GM12872 (cell line): Measurements from ENCODE around the gene SEMA3D.

Experiments used
- TF ChIP-seq, protein P1 (sequence below): IDR thresholded peaks from 3 replicates; pipeline ENCODE4 v1.5.1; 2011; ENCODE audit warnings: low read depth, mild to moderate bottlenecking, low read length, moderate library complexity; ENCODE audit not compliant: insufficient read depth

SEMA3D gene

DNA sequence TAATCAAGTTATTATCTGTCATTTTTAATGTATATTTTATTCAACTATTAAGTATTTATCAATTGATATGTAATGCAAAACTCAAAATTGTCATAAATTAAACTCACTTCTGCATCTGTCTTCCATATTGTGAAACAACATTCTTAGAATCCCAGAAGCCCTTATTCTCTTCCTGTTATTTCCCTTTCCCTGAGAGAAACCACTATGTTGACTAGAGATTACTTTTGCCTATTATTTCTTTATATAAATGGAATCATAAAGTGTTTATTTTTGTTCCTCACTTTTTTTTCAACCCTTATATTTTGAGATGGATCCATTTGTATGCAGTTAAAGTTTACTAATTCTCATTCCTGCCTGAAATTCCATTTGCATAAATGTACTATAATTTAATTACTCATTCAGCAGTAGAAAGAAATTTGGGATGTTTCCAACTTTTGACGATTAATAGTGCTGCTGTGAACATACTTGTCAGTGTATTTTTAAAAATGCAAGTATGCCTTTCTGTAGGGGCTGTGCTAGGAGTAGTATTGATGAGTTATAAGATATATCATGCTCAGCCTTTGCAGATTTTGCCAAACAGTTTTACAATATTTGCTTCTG lies 211.2 kb downstream of the SEMA3D start:
- TF ChIP-seq, protein P1, sequence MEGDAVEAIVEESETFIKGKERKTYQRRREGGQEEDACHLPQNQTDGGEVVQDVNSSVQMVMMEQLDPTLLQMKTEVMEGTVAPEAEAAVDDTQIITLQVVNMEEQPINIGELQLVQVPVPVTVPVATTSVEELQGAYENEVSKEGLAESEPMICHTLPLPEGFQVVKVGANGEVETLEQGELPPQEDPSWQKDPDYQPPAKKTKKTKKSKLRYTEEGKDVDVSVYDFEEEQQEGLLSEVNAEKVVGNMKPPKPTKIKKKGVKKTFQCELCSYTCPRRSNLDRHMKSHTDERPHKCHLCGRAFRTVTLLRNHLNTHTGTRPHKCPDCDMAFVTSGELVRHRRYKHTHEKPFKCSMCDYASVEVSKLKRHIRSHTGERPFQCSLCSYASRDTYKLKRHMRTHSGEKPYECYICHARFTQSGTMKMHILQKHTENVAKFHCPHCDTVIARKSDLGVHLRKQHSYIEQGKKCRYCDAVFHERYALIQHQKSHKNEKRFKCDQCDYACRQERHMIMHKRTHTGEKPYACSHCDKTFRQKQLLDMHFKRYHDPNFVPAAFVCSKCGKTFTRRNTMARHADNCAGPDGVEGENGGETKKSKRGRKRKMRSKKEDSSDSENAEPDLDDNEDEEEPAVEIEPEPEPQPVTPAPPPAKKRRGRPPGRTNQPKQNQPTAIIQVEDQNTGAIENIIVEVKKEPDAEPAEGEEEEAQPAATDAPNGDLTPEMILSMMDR = no peak

DNA sequence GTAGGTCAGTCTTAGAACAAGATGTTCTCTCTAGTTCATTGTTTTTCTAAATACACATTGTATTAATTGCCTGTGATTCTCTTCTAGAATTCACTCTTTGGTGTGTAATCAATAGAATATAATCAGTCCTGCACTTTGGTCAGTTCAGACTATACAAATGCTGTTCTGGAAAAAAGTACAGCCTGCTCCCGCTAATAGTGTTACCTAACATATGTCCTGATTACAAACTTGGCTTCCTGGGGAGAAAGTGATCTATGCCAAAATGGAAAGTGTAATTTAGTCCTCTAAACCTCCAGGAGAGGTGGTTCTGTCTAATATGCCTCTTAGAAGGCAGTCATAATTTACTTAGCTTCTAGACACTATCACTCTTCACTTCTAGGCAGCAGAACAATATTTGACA lies 215.5 kb downstream of the SEMA3D start:
- TF ChIP-seq, protein P1 = no peak

DNA sequence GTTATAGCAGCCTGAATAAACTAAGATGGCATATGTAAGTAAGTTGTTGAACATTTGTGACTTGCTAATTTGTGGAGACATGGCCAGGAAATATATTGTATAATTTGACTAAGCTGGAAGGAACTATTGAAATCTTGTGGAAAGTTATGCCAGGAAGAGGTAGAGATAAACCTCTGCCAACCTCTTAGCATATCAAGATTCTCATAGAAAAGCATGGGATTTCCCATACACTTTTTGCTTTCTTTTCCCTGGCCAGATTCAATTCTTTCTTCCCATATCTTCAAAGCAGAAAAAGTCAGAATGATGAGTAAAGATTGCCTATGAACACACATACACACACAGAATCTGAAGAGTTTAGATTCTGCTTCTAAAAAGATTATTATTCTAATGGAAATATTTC lies 216.2 kb downstream of the SEMA3D start:
- TF ChIP-seq, protein P1 = no peak

DNA sequence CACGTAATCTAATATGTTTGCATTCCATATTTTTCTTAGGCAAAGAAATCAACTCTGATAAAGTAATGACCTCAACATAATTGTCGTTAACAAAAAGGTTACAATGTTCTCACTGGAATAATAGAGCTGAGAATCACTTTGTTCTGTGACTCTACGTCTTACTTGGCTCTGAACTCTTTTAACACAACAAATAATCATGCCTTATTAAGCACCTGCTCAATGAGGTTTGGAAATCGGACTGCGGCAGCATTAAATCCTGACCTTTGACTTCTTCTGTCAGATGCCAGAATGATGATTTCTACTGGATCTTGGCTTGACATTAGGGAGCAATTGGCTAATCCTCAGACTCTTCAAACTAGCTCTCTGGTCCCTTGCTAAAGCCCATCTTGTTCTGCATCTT lies 233.6 kb downstream of the SEMA3D start:
- TF ChIP-seq, protein P1 = no peak

DNA sequence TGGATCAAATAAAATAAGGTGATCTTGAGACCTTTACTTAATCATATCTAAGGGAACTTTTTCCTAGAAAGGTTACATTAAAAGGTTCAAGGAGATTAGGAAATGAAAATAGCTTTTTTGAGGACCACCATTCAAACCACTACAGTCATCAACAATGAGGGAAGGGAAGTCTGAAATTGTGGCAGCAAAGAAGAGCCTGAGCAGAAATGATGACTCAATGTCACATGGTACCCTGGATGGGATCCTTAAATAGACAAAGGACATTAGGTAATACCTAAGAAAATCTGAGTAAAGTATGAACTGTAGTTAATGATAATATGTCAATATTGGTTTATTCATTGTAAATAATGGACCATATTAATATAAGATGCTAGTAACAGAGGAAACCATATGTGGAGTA lies 236.0 kb downstream of the SEMA3D start:
- TF ChIP-seq, protein P1 = no peak

DNA sequence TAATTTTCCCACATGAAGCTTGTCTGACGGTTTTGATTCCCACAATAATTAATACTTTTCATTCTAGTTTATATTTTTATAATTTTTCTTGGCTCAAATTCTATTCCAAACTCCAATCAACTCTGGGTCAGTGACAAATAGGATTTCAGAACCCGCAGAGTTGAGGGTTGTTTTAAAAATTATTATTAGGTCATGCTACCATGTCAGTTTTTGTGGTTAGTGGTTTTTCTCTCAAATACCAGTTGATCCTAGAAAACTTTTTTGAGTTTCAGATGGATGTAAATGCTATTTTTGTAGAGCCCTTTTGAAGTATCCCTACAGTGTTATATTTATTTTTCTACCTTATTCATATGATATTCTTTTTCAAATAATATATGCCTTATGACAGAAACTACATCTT lies 237.4 kb downstream of the SEMA3D start:
- TF ChIP-seq, protein P1 = no peak

DNA sequence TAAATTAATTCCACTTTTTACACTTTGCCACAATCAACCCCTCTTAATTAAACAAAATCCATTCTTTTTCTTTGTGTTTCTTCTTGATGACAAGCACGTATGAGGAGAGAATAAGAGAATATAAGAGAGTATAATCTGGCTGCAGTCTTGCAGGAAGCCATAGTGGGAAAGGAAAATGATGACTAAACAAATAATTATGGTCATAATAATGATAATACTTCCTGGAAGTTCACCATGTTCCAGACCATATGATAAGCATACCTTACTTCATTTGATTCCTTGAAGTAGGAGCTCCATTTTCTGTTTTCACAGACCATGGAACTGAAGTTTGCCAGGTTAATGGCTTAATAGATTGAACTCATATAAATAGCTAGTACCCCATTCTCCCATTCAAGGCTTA lies 237.8 kb downstream of the SEMA3D start:
- TF ChIP-seq, protein P1 = no peak

DNA sequence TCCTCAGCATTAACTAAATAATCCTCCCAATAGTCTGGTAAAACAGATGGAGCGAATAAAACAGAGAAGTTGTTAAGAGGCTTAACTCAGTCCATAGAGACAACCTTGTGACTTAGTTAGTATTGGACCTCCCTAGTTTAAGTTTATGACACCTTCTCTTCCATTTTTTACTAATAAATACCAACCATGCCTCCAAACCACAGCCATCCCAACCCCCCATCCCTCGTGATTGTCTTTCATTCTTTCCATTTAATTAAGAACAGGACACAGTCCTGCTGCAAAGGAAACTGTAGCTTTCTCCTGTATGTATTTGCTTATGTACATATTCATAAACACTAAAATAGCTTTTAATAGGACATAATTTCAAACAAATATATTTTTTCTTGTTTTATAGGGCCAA lies 238.2 kb downstream of the SEMA3D start:
- TF ChIP-seq, protein P1 = no peak
